ENCODE data around the gene BCL3.

The BCL3 gene

GRCh38 chr19:44731081-44731480 is 17.4 kb upstream of the BCL3 start:
- H3K9ac ChIP-seq = no peak overlapping the region
- no peaks in the 10 kb centered on the region for H3K79me2 ChIP-seq
- H3K4me1 ChIP-seq = no peaks in the 10 kb centered on the region
- no peak overlapping the region for H3K4me3 ChIP-seq (ENCODE audit: low read depth, low read length)
- no peaks in the 10 kb centered on the region for H3K27me3 ChIP-seq (ENCODE audit: control insufficient read depth, insufficient read depth, low read length)
- H3K9me3 ChIP-seq (ENCODE audit: control insufficient read depth, low read length) = no peaks in the 10 kb centered on the region
- H3K4me2 ChIP-seq (ENCODE audit: low read length) = no peak overlapping the region
- no peaks in the 10 kb centered on the region for H3K36me3 ChIP-seq (ENCODE audit: control insufficient read depth, insufficient read depth, low read length)
- no peak overlapping the region for H2AFZ ChIP-seq
- TF ChIP-seq CTCF (IDR thresholded peaks at IDR 0.05) = no peak
- no peak overlapping the region for H3K27ac ChIP-seq

GRCh38 chr19:44731622-44732021 is 16.9 kb upstream of the BCL3 start:
- H3K27me3 ChIP-seq (ENCODE audit: control insufficient read depth, insufficient read depth, low read length) = no peaks in the 10 kb centered on the region
- no peak overlapping the region for H3K9ac ChIP-seq
- no peaks in the 10 kb centered on the region for H3K4me1 ChIP-seq
- no peak overlapping the region for H3K4me2 ChIP-seq (ENCODE audit: low read length)
- H3K4me3 ChIP-seq (ENCODE audit: low read depth, low read length) = no peak overlapping the region
- H3K79me2 ChIP-seq = no peaks in the 10 kb centered on the region
- no peak for TF ChIP-seq CTCF (IDR thresholded peaks at IDR 0.05)
- no peak overlapping the region for H2AFZ ChIP-seq
- no peaks in the 10 kb centered on the region for H3K36me3 ChIP-seq (ENCODE audit: control insufficient read depth, insufficient read depth, low read length)
- no peak overlapping the region for H3K27ac ChIP-seq
- H3K9me3 ChIP-seq (ENCODE audit: control insufficient read depth, low read length) = no peaks in the 10 kb centered on the region

GRCh38 chr19:44732235-44733014 is 16.1 kb upstream of the BCL3 start:
- Histone ChIP-seq H3K4me2 (ENCODE audit: low read length) (no peak overlapping the region), H3K9me3 (ENCODE audit: control insufficient read depth, low read length) (no peaks in the 10 kb centered on the region), H3K27me3 (ENCODE audit: control insufficient read depth, insufficient read depth, low read length) (no peaks in the 10 kb centered on the region), H2AFZ (no peak overlapping the region), H3K4me3 (ENCODE audit: low read depth, low read length) (no peak overlapping the region), H3K4me1 (no peaks in the 10 kb centered on the region), H3K27ac (no peak overlapping the region), H3K9ac (no peak overlapping the region), H3K36me3 (ENCODE audit: control insufficient read depth, insufficient read depth, low read length) (no peaks in the 10 kb centered on the region), H3K79me2 (no peaks in the 10 kb centered on the region)
- no peak for TF ChIP-seq CTCF (IDR thresholded peaks at IDR 0.05)

- no peaks in the 10 kb centered on the region for H3K79me2 ChIP-seq
- no peak overlapping the region for H3K4me2 ChIP-seq (ENCODE audit: low read length)
- no peaks in the 10 kb centered on the region for H3K27me3 ChIP-seq (ENCODE audit: control insufficient read depth, insufficient read depth, low read length)
- H2AFZ ChIP-seq = no peak overlapping the region
- H3K9ac ChIP-seq = no peak overlapping the region
- H3K9me3 ChIP-seq (ENCODE audit: control insufficient read depth, low read length) = no peaks in the 10 kb centered on the region
- TF ChIP-seq CTCF (IDR thresholded peaks at IDR 0.05) = no peak
- H3K27ac ChIP-seq = no peak overlapping the region
- no peaks in the 10 kb centered on the region for H3K36me3 ChIP-seq (ENCODE audit: control insufficient read depth, insufficient read depth, low read length)
- no peak overlapping the region for H3K4me3 ChIP-seq (ENCODE audit: low read depth, low read length)
- H3K4me1 ChIP-seq = peaks cover 10% of the 10 kb centered on the region
These were observed 14.2 kb upstream of the BCL3 start for GRCh38 chr19:44734357-44734756.

DNA sequence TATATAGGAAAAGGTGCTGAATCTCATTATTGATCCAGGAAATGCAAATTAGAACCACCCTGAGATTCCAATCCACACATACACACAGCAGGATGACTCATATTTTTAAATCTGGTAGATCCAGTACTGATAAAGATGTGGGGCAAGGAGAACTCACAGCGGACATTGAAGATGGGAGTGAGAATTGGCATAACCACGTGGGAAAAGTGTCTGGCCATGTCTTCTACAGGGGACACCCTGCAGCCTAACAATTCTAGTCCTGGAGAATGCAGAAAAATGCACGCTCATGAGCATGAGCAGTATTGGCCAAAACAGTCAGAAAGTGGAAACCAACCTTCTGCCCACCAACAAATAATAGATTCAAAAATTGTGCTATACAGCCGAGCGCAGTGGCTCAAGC is 13.5 kb upstream of the BCL3 start:
- H3K4me2 ChIP-seq (ENCODE audit: low read length) = peak overlapping the region; percentile 17
- H3K27me3 ChIP-seq (ENCODE audit: control insufficient read depth, insufficient read depth, low read length) = no peaks in the 10 kb centered on the region
- no peak overlapping the region for H2AFZ ChIP-seq
- H3K4me3 ChIP-seq (ENCODE audit: low read depth, low read length) = no peak overlapping the region
- TF ChIP-seq CTCF (IDR thresholded peaks at IDR 0.05) = no peak
- H3K36me3 ChIP-seq (ENCODE audit: control insufficient read depth, insufficient read depth, low read length) = no peaks in the 10 kb centered on the region
- H3K4me1 ChIP-seq = peaks cover 10% of the 10 kb centered on the region
- H3K9ac ChIP-seq = no peak overlapping the region
- H3K79me2 ChIP-seq = no peaks in the 10 kb centered on the region
- H3K27ac ChIP-seq = no peak overlapping the region
- no peaks in the 10 kb centered on the region for H3K9me3 ChIP-seq (ENCODE audit: control insufficient read depth, low read length)

All from parathyroid adenoma (tissue), 2 donors.